ENCODE results near the gene ST6GAL2. TPM values are rescaled to one million over a fixed set of nuclear protein-coding genes. Genes with fewer than 3 reads are reported as not detected.

The ST6GAL2 gene
- total RNA-seq, 1 experiment from 2014 or later = 11.0 TPM

GRCh38 chr2:106919012-106919411 is 33.0 kb upstream of the ST6GAL2 start:
- TF ChIP-seq ATF6 (CRISPR knock-in tag; IDR thresholded peaks at IDR 0.05) (no peak), TEAD4 (CRISPR knock-in tag; IDR thresholded peaks at IDR 0.05) (no peak), ERG (CRISPR knock-in tag; IDR thresholded peaks at IDR 0.05) (no peak), JAZF1 (CRISPR knock-in tag; IDR thresholded peaks at IDR 0.05) (no peak), USF1 (CRISPR knock-in tag; IDR thresholded peaks at IDR 0.05) (no peak), ZNF425 (CRISPR knock-in tag; conservative IDR thresholded peaks at IDR 0.05) (no peak)
- Mint-ChIP-seq H3K27ac (peak overlapping the region; percentile 66; the same call in 1 of the 2 replicates), H3K9me3 (peaks cover 23% of the 10 kb centered on the region), H3K4me3 (0 out of 2 replicates have a peak overlapping the region, but pooled peaks have one; percentile 9), H3K4me1 (peaks cover 32% of the 10 kb centered on the region), H3K36me3 (0 out of 2 replicates have a peak, but pooled peaks cover 3% of the 10 kb centered on the region), H3K27me3 (ENCODE audit: low read depth) (no peaks in the 10 kb centered on the region)
- ChIA-PET POLR2A (no interaction called here), CTCF (no interaction called here)
- ATAC-seq = 0 out of 2 replicates have a peak, but pooled peaks have one; percentile 16
- no peak for DNase-seq (ENCODE audit: low spot score)

- H3K36me3 Mint-ChIP-seq = peaks cover 14% of the 10 kb centered on the region
- CTCF ChIA-PET = no interaction called here
These were observed 18.3 kb upstream of the ST6GAL2 start for GRCh38 chr2:106904242-106904641.

GRCh38 chr2:106899786-106900530 is 14.0 kb upstream of the ST6GAL2 start:
- Mint-ChIP-seq H3K4me3 (no peak overlapping the region), H3K4me1 (no peaks in the 10 kb centered on the region), H3K9me3 (peaks cover 14% of the 10 kb centered on the region), H3K27ac (no peak overlapping the region), H3K36me3 (peaks cover 4% of the 10 kb centered on the region), H3K27me3 (ENCODE audit: low read depth) (no peaks in the 10 kb centered on the region; the same call in 1 of the 2 replicates)
- POLR2A ChIA-PET = no interaction called here
- DNase-seq (ENCODE audit: low spot score) (no peak), ATAC-seq (no peak)
- TF ChIP-seq MLX (CRISPR knock-in tag; IDR thresholded peaks at IDR 0.05) (no peak), ZNF263 (CRISPR knock-in tag; IDR thresholded peaks at IDR 0.05; ENCODE audit: low read depth) (no peak), ERG (CRISPR knock-in tag; IDR thresholded peaks at IDR 0.05) (no peak), TP53 (CRISPR knock-in tag; IDR thresholded peaks at IDR 0.05) (no peak), HMGA2 (CRISPR knock-in tag; IDR thresholded peaks at IDR 0.05) (no peak)
- CTCF ChIA-PET = no interaction called here

More at GRCh38 chr2:106904242-106904641, 18.3 kb upstream of the ST6GAL2 start:
- POLR2A ChIA-PET = no interaction called here
- TF ChIP-seq ZNF423 (CRISPR knock-in tag; IDR thresholded peaks at IDR 0.05) = no peak
- no peak for DNase-seq (ENCODE audit: low spot score)
- ATAC-seq = no peak
- Mint-ChIP-seq H3K9me3 (peaks cover 27% of the 10 kb centered on the region), H3K27ac (no peak overlapping the region), H3K4me1 (no peaks in the 10 kb centered on the region), H3K27me3 (ENCODE audit: low read depth) (peaks cover 2% of the 10 kb centered on the region), H3K4me3 (no peak overlapping the region)

Measured in WTC11 (cell line).